OCI-LY1 (cell line): Measurements from ENCODE around the gene PRSS38.

ENCODE experiments used
- EZH2 ChIP-seq: fragments of 200-600 bp; sonication (generic), shearing (Covaris generic); IDR thresholded peaks from 2 replicates; pipeline ENCODE4 v1.8.0; 2017; ENCODE audit warnings: borderline replicate concordance, mixed run types, mild to moderate bottlenecking, antibody characterized with exemption, low read length, moderate library complexity, mixed read lengths
- TF ChIP-seq, protein P1 (sequence below): fragments of 200-600 bp; sonication (generic), shearing (Covaris generic); IDR thresholded peaks from 2 replicates; pipeline ENCODE4 v1.5.1; 2017; ENCODE audit warnings: mild to moderate bottlenecking, antibody characterized with exemption, low read length, moderate library complexity, mixed read lengths

DNA sequence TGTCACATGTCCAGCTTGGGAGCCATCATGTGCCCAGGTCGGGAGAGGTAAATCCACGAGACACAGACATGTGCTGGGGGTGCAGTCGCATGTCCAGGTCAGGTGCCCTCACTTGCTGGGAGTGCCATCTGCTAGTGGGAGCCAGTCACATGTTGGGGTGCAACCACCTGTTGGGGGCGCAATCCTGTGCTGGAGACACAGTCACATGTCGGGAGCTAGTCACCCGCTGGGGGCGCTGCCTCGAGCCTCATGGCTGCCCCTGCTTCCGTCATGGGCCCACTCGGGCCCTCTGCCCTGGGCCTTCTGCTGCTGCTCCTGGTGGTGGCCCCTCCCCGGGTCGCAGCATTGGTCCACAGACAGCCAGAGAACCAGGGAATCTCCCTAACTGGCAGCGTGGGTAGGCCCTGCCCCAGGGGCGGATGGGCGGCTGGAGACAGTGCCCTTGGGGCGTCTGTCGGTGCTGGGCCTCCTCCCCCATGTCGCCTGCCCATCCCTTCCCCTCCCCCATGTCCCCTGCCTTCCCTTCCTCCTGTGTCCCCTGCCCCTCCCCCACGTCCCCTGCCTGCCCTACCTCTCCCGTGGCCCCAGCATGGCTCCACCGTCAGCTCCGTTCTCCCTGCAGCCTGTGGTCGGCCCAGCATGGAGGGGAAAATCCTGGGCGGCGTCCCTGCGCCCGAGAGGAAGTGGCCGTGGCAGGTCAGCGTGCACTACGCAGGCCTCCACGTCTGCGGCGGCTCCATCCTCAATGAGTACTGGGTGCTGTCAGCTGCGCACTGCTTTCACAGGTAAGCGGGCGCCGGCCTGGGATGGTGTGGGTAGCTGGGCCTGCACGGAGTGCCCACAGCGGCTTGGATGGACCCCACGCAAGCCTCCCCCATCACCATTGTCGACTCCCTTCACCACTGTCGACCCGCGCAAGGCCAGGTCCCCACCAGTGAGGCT lies at the start of gene PRSS38:
- TF ChIP-seq EZH2 = no peak
- TF ChIP-seq, protein P1, sequence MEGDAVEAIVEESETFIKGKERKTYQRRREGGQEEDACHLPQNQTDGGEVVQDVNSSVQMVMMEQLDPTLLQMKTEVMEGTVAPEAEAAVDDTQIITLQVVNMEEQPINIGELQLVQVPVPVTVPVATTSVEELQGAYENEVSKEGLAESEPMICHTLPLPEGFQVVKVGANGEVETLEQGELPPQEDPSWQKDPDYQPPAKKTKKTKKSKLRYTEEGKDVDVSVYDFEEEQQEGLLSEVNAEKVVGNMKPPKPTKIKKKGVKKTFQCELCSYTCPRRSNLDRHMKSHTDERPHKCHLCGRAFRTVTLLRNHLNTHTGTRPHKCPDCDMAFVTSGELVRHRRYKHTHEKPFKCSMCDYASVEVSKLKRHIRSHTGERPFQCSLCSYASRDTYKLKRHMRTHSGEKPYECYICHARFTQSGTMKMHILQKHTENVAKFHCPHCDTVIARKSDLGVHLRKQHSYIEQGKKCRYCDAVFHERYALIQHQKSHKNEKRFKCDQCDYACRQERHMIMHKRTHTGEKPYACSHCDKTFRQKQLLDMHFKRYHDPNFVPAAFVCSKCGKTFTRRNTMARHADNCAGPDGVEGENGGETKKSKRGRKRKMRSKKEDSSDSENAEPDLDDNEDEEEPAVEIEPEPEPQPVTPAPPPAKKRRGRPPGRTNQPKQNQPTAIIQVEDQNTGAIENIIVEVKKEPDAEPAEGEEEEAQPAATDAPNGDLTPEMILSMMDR = no peak
